Peyer's patch (tissue), 4 donors: Measurements from ENCODE around the gene CBX5. TPM values are rescaled to one million over a fixed set of nuclear protein-coding genes. Genes with fewer than 3 reads are reported as not detected.

Source experiments
- DNase-seq, 3 donors: peaks; one replicate each; pipeline ENCODE4 v3.0.0-alpha.2; 2017 to 2019
- H3K27ac ChIP-seq, 4 donors: fragments of 200-600 bp; sonication (generic); one replicate each; pipeline ENCODE4 v1.5.1; 2016 to 2019
- H3K27me3 ChIP-seq, 2 donors: fragments of 200-600 bp; sonication (generic); one replicate each; pipeline ENCODE4 v1.5.1; 2019
- H3K36me3 ChIP-seq, 3 donors: fragments of 200-600 bp; sonication (generic); one replicate each; pipeline ENCODE4 v1.5.1; 2016 to 2019
- H3K4me1 ChIP-seq, 4 donors: fragments of 200-600 bp; sonication (generic); one replicate each; pipeline ENCODE4 v1.5.1; 2016 to 2019
- H3K4me3 ChIP-seq, 4 donors: fragments of 200-600 bp; sonication (generic); 1 replicate in 3 of 4; 2 replicates in 1 of 4; pipeline ENCODE4 v1.5.1; 2016 to 2019; ENCODE audit warnings: mild to moderate bottlenecking in 1 of 4
- H3K9me3 ChIP-seq, 4 donors: fragments of 200-600 bp; sonication (generic); one replicate each; pipeline ENCODE4 v1.5.1; 2016 to 2019; ENCODE audit warnings: mild to moderate bottlenecking in 1 of 4
- POLR2A ChIP-seq, 2 donors: fragments of 450-650 bp; IDR thresholded peaks; one replicate each; pipeline ENCODE4 v1.5.1; 2017; ENCODE audit warnings: antibody characterized with exemption in 2 of 2, mild to moderate bottlenecking in 2 of 2, moderate library complexity in 2 of 2
- small RNA-seq, 2 donors: library from RNA; depleted of rRNA; stranded (forward); fragments of <200 nt; gene quantifications; one replicate each; pipeline ENCODE3, GENCODE V24; 2016
- total RNA-seq, 4 donors: library from RNA; depleted of rRNA; stranded (reverse); fragments of >200 nt; gene quantifications; one replicate each; pipeline ENCODE4 v1.1.0, GENCODE V29; 2016
- TF ChIP-seq, protein P1 (sequence below), 6 experiments: fragments of 450-650 bp in 4 of 6; fragments of 200-600 bp in 2 of 6; sonication (generic) in 1 of 6; IDR thresholded peaks; one replicate each; pipeline ENCODE4 v1.5.1; 2017 to 2019; ENCODE audit warnings: antibody characterized with exemption in 6 of 6, mild to moderate bottlenecking in 3 of 6, moderate library complexity in 1 of 6

The CBX5 gene
- total RNA-seq, 4 donors from 2014 or later = 14.9 to 33.0 (median 20.4) TPM

DNA sequence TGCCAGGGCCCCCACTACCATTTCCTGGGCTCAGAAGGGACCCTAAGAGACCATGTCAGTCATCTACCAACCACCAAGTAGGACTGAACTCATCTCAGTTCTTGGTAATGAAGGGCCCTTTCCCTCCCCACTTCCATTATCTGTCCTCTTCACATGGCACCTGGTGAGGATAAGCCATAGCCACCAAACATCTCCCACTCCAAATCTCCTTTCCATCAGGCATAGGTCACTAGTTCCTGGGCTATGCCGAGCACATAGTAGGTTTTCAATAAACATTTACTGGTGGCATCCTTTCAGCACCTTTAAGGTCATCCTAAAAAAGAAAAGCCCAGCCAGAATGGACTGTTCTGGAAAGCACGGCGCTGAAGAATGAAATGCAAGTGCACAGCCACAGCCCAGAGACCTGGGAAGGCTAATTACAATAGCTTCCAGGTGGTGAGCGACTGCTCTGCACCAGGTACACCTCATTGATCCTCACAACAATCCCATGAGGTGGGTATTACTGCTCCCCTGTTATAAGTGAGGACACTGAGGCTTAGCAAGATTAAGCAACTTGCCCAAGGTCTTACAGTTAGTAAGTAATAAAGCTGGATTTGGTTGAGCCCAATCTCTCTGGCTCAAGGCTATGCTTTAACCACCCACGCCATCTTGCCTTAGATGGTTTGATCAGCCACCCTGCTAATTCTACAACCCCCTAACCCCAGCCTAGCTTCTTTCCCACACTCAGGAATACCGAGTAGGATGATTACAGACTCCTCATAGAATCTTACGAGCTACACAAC, 95.7 kb downstream of the CBX5 start:
- Histone ChIP-seq H3K4me1 (no peaks in the 10 kb centered on the region), H3K4me3 (no peak overlapping the region), H3K27ac (no peak overlapping the region), H3K27me3 (no peaks in the 10 kb centered on the region), H3K9me3 (no peaks in the 10 kb centered on the region), H3K36me3 (peaks cover 0 to 11% (median 0%) of the 10 kb centered on the region in 3 donors)
- TF ChIP-seq, protein P1, sequence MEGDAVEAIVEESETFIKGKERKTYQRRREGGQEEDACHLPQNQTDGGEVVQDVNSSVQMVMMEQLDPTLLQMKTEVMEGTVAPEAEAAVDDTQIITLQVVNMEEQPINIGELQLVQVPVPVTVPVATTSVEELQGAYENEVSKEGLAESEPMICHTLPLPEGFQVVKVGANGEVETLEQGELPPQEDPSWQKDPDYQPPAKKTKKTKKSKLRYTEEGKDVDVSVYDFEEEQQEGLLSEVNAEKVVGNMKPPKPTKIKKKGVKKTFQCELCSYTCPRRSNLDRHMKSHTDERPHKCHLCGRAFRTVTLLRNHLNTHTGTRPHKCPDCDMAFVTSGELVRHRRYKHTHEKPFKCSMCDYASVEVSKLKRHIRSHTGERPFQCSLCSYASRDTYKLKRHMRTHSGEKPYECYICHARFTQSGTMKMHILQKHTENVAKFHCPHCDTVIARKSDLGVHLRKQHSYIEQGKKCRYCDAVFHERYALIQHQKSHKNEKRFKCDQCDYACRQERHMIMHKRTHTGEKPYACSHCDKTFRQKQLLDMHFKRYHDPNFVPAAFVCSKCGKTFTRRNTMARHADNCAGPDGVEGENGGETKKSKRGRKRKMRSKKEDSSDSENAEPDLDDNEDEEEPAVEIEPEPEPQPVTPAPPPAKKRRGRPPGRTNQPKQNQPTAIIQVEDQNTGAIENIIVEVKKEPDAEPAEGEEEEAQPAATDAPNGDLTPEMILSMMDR (IDR thresholded peaks at IDR 0.05) = no peak
- no peak for TF ChIP-seq POLR2A (IDR thresholded peaks at IDR 0.05)
- no peak for DNase-seq

DNA sequence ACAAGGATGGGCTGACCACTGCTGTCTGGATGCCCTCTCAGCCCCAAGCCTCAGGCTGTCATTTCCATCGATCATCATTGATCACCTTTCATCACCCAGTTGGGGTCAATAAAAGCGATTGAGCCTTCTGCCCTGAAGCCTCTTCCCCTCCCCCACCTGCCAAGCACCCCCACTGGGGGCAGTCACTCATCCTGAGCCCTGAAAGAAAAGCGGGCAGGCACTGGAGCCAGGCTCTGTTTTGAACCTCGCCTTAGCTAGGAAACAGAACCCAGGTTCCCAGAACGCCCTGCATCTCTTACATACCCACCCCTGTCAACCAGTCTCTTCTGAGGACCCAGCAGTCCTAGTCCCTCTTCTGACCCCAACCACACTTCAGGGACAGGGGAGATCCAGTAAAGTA, 96.9 kb downstream of the CBX5 start:
- TF ChIP-seq, protein P1 (IDR thresholded peaks at IDR 0.05) = no peak
- no peak for TF ChIP-seq POLR2A (IDR thresholded peaks at IDR 0.05)
- no peak overlapping the region for H3K27ac ChIP-seq
- no peaks in the 10 kb centered on the region for H3K27me3 ChIP-seq
- H3K36me3 ChIP-seq = peaks cover 0 to 11% (median 0%) of the 10 kb centered on the region in 3 donors
- H3K4me1 ChIP-seq = no peaks in the 10 kb centered on the region
- no peak for DNase-seq
- H3K9me3 ChIP-seq = no peaks in the 10 kb centered on the region
- no peak overlapping the region for H3K4me3 ChIP-seq

DNA sequence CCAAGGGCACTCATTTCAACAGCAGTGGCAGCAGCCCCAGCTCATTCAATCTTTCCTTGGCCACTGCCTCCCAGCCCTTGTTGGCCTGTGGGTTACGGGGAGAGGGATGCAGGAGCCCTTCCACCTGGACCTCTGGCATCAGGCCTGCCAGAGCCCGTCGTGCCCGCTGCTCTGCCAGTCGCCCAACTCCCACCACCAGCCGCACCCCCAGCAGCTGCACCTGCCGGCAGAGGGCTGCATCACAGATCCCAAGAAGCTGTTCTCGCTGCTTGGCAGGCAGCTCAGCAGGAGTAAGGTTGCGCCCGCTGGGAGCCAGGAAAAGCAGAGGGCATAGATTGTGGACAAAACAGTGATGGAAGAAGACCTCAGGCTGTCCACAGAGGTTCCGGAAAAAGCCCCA, 97.8 kb downstream of the CBX5 start:
- no peak for DNase-seq
- Histone ChIP-seq H3K27me3 (no peaks in the 10 kb centered on the region), H3K4me1 (no peaks in the 10 kb centered on the region), H3K4me3 (no peak overlapping the region), H3K9me3 (no peaks in the 10 kb centered on the region), H3K27ac (no peak overlapping the region), H3K36me3 (peaks cover 0 to 10% (median 0%) of the 10 kb centered on the region in 3 donors)
- no peak for TF ChIP-seq POLR2A (IDR thresholded peaks at IDR 0.05)
- TF ChIP-seq, protein P1 (IDR thresholded peaks at IDR 0.05) = no peak

Small RNA genes within 50 kb of the gene (small RNA-seq; reads per million reads assigned to genes)
- gene RN7SL390P = 0 reads per million in 2 donors
- gene RNU6-950P = 0 reads per million in 2 donors

Other genes with a start within 250 kb of the CBX5 start
- not detected for gene HOXC5, start 247.1 kb downstream of the CBX5 start, total RNA-seq
- gene HOXC4, start 226.3 kb downstream of the CBX5 start, total RNA-seq = 1 to 10 TPM; 1.1 to 8.3 (median 1.8) TPM
- 10 to 100 TPM; 37.7 to 86.6 (median 54.2) TPM for gene SMUG1, start 91.1 kb downstream of the CBX5 start, total RNA-seq
- gene HNRNPA1, start 604 bp upstream of the CBX5 start, total RNA-seq = 100 to 1,000 TPM; 198 to 703 (median 254) TPM
- not detected for gene NFE2, start 20.9 kb upstream of the CBX5 start, total RNA-seq
- gene COPZ1, start 45.0 kb upstream of the CBX5 start, total RNA-seq = 10 to 100 TPM; 42.4 to 66.9 (median 54.2) TPM
- gene GPR84, start 84.4 kb upstream of the CBX5 start, total RNA-seq = not detected
- 10 to 100 TPM in 2 of 4 donors, 1 to 10 TPM in 2; 7.3 to 28.1 (median 9.7) TPM for gene ZNF385A, start 104.6 kb upstream of the CBX5 start, total RNA-seq
- 10 to 100 TPM; 21.0 to 78.4 (median 44.5) TPM for gene ITGA5, start 139.1 kb upstream of the CBX5 start, total RNA-seq
- 1 to 10 TPM in 1 of 4 donors, not detected in 3; 1.8 TPM for gene GTSF1, start 193.5 kb upstream of the CBX5 start, total RNA-seq
- 10 to 100 TPM in 2 of 4 donors, 1 to 10 TPM in 2; 7.4 to 33.8 (median 10.4) TPM for gene NCKAP1L, start 217.6 kb upstream of the CBX5 start, total RNA-seq